Measurements from ENCODE around the gene SNX6.

- no peak for TF ChIP-seq EZH2 (IDR thresholded peaks at IDR 0.05; ENCODE audit: borderline replicate concordance, low read depth, low read length, severe bottlenecking)
- TF ChIP-seq CTCF (IDR thresholded peaks at IDR 0.05; ENCODE audit: extremely low read depth in 1 of 2, insufficient read depth in 1 of 2, low read depth in 1 of 2, low read length in 2 of 2), result no peak
- TF ChIP-seq POLR2AphosphoS5 (IDR thresholded peaks at IDR 0.05; ENCODE audit: insufficient read depth, low read depth, low read length), result no peak
- no peak for TF ChIP-seq JUN (IDR thresholded peaks at IDR 0.05; ENCODE audit: borderline replicate concordance, insufficient read depth, insufficient read length, low read depth)
- TF ChIP-seq POLR2A (IDR thresholded peaks at IDR 0.05; ENCODE audit: low read depth, low read length), result no peak
- no peak for TF ChIP-seq MAX (IDR thresholded peaks at IDR 0.05; ENCODE audit: insufficient read depth, insufficient read length)
- TF ChIP-seq MYC (IDR thresholded peaks at IDR 0.05; ENCODE audit: low read depth, low read length), result no peak
- TF ChIP-seq FOS (IDR thresholded peaks at IDR 0.05; ENCODE audit: borderline replicate concordance, insufficient read depth, low read length), result no peak
- TF ChIP-seq GATA2 (IDR thresholded peaks at IDR 0.05; ENCODE audit: insufficient read depth, insufficient read length, low read depth, low read length), result no peak
These were observed 15.3 kb downstream of the SNX6 start for GRCh38 chr14:34614638-34615037.

Measured in endothelial cell of umbilical vein (primary cell).